GM12891 (cell line): ENCODE data around the gene EMB.
"Not testable (repeated sequence)": the region's sequence is repeated elsewhere in the genome, so short reads cannot be mapped to it uniquely, and the experiment has no call there.

Experiments
- PAX5 ChIP-seq: IDR thresholded peaks from 2 replicates; pipeline ENCODE4 v1.6.1; 2011; ENCODE audit warnings: low read length, moderate library complexity, mild to moderate bottlenecking; ENCODE audit not compliant: insufficient read depth, severe bottlenecking
- POLR2A ChIP-seq: IDR thresholded peaks from 2 replicates; pipeline ENCODE4 v1.6.1; 2011; ENCODE audit warnings: low read depth, low read length, control low read depth
- POLR2AphosphoS5 ChIP-seq: IDR thresholded peaks from 2 replicates; pipeline ENCODE4 v1.6.1; 2011; ENCODE audit warnings: low read depth, low read length, control low read depth
- POU2F2 ChIP-seq: IDR thresholded peaks from 2 replicates; pipeline ENCODE4 v1.6.1; 2011; ENCODE audit warnings: low read depth, mild to moderate bottlenecking, control low read depth, low read length, moderate library complexity
- SPI1 ChIP-seq: IDR thresholded peaks from 2 replicates; pipeline ENCODE4 v1.6.1; 2011; ENCODE audit warnings: low read depth, low read length, control low read depth
- TAF1 ChIP-seq: IDR thresholded peaks from 2 replicates; pipeline ENCODE4 v1.6.1; 2011; ENCODE audit warnings: low read depth, low read length, control low read depth

DNA sequence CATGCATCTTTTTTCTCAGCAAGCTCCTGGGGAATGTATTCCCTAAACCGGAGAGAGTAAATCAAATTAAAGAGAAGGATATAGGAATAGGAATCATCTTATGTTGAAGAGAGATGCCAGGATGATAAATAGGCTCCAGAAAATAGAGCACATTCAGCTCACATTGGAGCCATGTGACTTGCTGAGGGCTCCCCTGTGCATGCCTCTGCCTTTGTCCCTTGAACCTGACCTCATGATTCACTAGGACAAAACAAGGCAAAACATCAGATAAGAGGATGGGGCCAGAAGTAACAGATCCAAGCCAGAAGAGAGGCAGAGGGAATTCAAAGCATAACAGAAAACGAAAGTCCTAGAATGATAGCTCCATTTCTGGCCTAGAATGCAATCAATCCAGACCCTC is 37.7 kb upstream of the EMB start:
- not testable (repeated sequence) for TF ChIP-seq POLR2AphosphoS5, POU2F2, TAF1, POLR2A, SPI1, PAX5
